CD4-positive, alpha-beta T cell treated with Interleukin-2 at 100 ng/mL for 4 hours (primary cell): ENCODE results near the gene NUTM2D.
"Not testable (repeated sequence)": the region's sequence is repeated elsewhere in the genome, so short reads cannot be mapped to it uniquely, and the experiment has no call there.

Source experiments
- DNase-seq: peaks from one replicate; pipeline ENCODE4 v3.0.0-alpha.2; 2020; ENCODE audit warnings: low spot score

NUTM2D gene

GRCh38 chr10:87379115-87379514 is 21.6 kb downstream of the NUTM2D start:
- DNase-seq: not testable (repeated sequence)

- not testable (repeated sequence) for DNase-seq
Observed at GRCh38 chr10:87383149-87383857, 25.8 kb downstream of the NUTM2D start.

GRCh38 chr10:87384283-87384682 is 26.7 kb downstream of the NUTM2D start:
- DNase-seq: not testable (repeated sequence)

GRCh38 chr10:87385762-87386360 is 28.3 kb downstream of the NUTM2D start:
- not testable (repeated sequence) for DNase-seq

GRCh38 chr10:87391360-87391759 is 33.8 kb downstream of the NUTM2D start:
- not testable (repeated sequence) for DNase-seq

- DNase-seq: not testable (repeated sequence)
Observed at GRCh38 chr10:87396206-87396605, 38.7 kb downstream of the NUTM2D start.

- DNase-seq: not testable (repeated sequence)
Observed at GRCh38 chr10:87398436-87398835, 40.9 kb downstream of the NUTM2D start.

- DNase-seq: not testable (repeated sequence)
Observed at GRCh38 chr10:87407516-87408467, 50.2 kb downstream of the NUTM2D start.

- not testable (repeated sequence) for DNase-seq
Observed at GRCh38 chr10:87413921-87414320, 56.4 kb downstream of the NUTM2D start.
